Cardiac muscle cell (in vitro differentiated cells and primary cell): ENCODE data around the gene SART1. TPM values are rescaled to one million over a fixed set of nuclear protein-coding genes. Genes with fewer than 3 reads are reported as not detected.

Experiments used
- DNase-seq, 2 donors: peaks; one replicate each; pipeline versions ENCODE4 v3.0.0 to v3.0.0-alpha.2; 2010 to 2017; ENCODE audit warnings: low read depth in 1 of 2, low spot score in 1 of 2
- H3K27ac ChIP-seq: fragments of 200-600 bp; sonication (generic); 2 replicates; pipeline ENCODE4 v1.5.1; 2016
- H3K27me3 ChIP-seq: fragments of 200-600 bp; sonication (generic); 2 replicates; pipeline ENCODE4 v1.6.0; 2016; ENCODE audit warnings: control low read depth
- H3K36me3 ChIP-seq: fragments of 200-600 bp; sonication (generic); 2 replicates; pipeline ENCODE4 v1.5.1; 2016; ENCODE audit warnings: control low read depth
- H3K4me1 ChIP-seq: fragments of 200-600 bp; sonication (generic); 2 replicates; pipeline ENCODE4 v1.8.1; 2017; ENCODE audit warnings: low read depth, mild to moderate bottlenecking, mixed run types
- H3K4me3 ChIP-seq: fragments of 200-600 bp; sonication (generic); 2 replicates; pipeline ENCODE4 v1.5.1; 2016; ENCODE audit warnings: mild to moderate bottlenecking
- H3K9me3 ChIP-seq: fragments of 200-600 bp; sonication (generic); 2 replicates; pipeline ENCODE4 v1.5.1; 2017; ENCODE audit warnings: low read depth, mild to moderate bottlenecking, control low read depth
- CTCF ChIP-seq: IDR thresholded peaks from 2 replicates; pipeline ENCODE4 v1.5.1; 2012; ENCODE audit warnings: low read depth, mild to moderate bottlenecking, low read length
- polyA plus RNA-seq: library from polyadenylated mRNA; unstranded; fragments of >200 nt; fragmentation: Nextera tagmentation; extraction: Ambion mirVana; gene quantifications from 2 replicates; pipeline ENCODE4 v1.2.1, GENCODE V29; 2016
- total RNA-seq: library from RNA; depleted of rRNA; stranded (reverse); fragments of >200 nt; gene quantifications from 2 replicates; pipeline ENCODE4 v1.2.3, GENCODE V29; 2016

The SART1 gene
- total and polyA plus RNA-seq, 2 experiments from 2014 or later, result 51.6 to 55.7 TPM

- TF ChIP-seq CTCF, result no peak
Observed at GRCh38 chr11:65937766-65938165, 23.8 kb upstream of the SART1 start.

GRCh38 chr11:65941720-65942310, 19.7 kb upstream of the SART1 start:
- no peak overlapping the region for H3K27ac ChIP-seq
- H3K27me3 ChIP-seq, result no peaks in the 10 kb centered on the region
- H3K9me3 ChIP-seq, result no peaks in the 10 kb centered on the region
- no peaks in the 10 kb centered on the region for H3K36me3 ChIP-seq
- H3K4me1 ChIP-seq, result no peaks in the 10 kb centered on the region
- no peak for TF ChIP-seq CTCF
- H3K4me3 ChIP-seq, result no peak overlapping the region
- no peak for DNase-seq

More at GRCh38 chr11:65937766-65938165, 23.8 kb upstream of the SART1 start:
- Histone ChIP-seq H3K27me3 (no peaks in the 10 kb centered on the region), H3K27ac (no peak overlapping the region), H3K9me3 (no peaks in the 10 kb centered on the region), H3K4me3 (no peak overlapping the region), H3K36me3 (no peaks in the 10 kb centered on the region), H3K4me1 (no peaks in the 10 kb centered on the region)
- DNase-seq, result no peak

- Histone ChIP-seq H3K27me3 (no peaks in the 10 kb centered on the region), H3K4me1 (no peaks in the 10 kb centered on the region), H3K27ac (no peak overlapping the region), H3K4me3 (no peak overlapping the region), H3K9me3 (no peaks in the 10 kb centered on the region), H3K36me3 (no peaks in the 10 kb centered on the region)
- no peak for TF ChIP-seq CTCF
- DNase-seq, result no peak
Observed at GRCh38 chr11:65942531-65942930, 19.0 kb upstream of the SART1 start.

GRCh38 chr11:65944191-65944590, 17.3 kb upstream of the SART1 start:
- Histone ChIP-seq H3K27me3 (no peaks in the 10 kb centered on the region), H3K4me1 (no peaks in the 10 kb centered on the region), H3K4me3 (no peak overlapping the region), H3K9me3 (no peaks in the 10 kb centered on the region), H3K36me3 (no peaks in the 10 kb centered on the region), H3K27ac (no peak overlapping the region)
- no peak for DNase-seq
- TF ChIP-seq CTCF, result no peak

GRCh38 chr11:65944767-65945166, 16.8 kb upstream of the SART1 start:
- Histone ChIP-seq H3K4me3 (no peak overlapping the region), H3K27me3 (no peaks in the 10 kb centered on the region), H3K4me1 (no peaks in the 10 kb centered on the region), H3K9me3 (no peaks in the 10 kb centered on the region), H3K27ac (no peak overlapping the region), H3K36me3 (no peaks in the 10 kb centered on the region)
- no peak for DNase-seq
- no peak for TF ChIP-seq CTCF
